Panc1 (cell line): ENCODE results near the gene SCLY.

ENCODE experiments used
- POLR2AphosphoS5 ChIP-seq: IDR thresholded peaks from 2 replicates; pipeline ENCODE4 v1.6.1; 2012; ENCODE audit warnings: mild to moderate bottlenecking, low read depth, low read length, moderate library complexity
- TCF7L2 ChIP-seq: IDR thresholded peaks from 2 replicates; pipeline ENCODE4 v1.6.1; 2011; ENCODE audit warnings: mild to moderate bottlenecking, low read depth, low read length, inconsistent platforms
- TF ChIP-seq, protein P1 (sequence below): fragments of 450-650 bp; IDR thresholded peaks from 2 replicates; pipeline ENCODE4 v1.5.1; 2017; ENCODE audit warnings: mild to moderate bottlenecking

DNA sequence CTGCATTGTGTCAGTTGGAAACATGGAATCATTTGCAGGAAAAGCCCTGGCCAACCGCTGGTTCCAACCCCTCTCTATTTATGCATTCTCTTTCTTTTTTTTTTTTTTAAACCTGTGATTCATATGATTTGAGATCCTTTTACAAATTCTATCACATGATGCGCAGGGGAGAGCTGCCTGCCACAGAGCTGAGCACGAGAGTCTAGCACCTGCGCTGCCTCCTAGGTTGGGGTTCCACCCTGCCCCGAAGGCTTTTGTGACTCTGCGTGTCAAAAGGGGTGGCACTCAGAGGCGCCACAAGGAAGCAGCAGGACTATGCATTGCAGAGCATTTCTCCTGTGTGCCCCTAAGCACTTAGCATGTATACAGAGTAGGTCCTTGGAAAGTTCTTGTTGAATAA, 22.0 kb downstream of the SCLY start:
- TF ChIP-seq, protein P1, sequence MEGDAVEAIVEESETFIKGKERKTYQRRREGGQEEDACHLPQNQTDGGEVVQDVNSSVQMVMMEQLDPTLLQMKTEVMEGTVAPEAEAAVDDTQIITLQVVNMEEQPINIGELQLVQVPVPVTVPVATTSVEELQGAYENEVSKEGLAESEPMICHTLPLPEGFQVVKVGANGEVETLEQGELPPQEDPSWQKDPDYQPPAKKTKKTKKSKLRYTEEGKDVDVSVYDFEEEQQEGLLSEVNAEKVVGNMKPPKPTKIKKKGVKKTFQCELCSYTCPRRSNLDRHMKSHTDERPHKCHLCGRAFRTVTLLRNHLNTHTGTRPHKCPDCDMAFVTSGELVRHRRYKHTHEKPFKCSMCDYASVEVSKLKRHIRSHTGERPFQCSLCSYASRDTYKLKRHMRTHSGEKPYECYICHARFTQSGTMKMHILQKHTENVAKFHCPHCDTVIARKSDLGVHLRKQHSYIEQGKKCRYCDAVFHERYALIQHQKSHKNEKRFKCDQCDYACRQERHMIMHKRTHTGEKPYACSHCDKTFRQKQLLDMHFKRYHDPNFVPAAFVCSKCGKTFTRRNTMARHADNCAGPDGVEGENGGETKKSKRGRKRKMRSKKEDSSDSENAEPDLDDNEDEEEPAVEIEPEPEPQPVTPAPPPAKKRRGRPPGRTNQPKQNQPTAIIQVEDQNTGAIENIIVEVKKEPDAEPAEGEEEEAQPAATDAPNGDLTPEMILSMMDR, result no peak
- no peak for TF ChIP-seq POLR2AphosphoS5
- no peak for TF ChIP-seq TCF7L2
